ENCODE results near the gene POLR2H.
A peak's percentile ranks its signal among the peaks of the same experiment; 100 is the strongest.

POLR2H gene

GRCh38 chr3:184352149-184352785 lies 9.2 kb upstream of the POLR2H start:
- no peak for DNase-seq

- DNase-seq, result no peak
Measured at GRCh38 chr3:184352897-184353545, 8.5 kb upstream of the POLR2H start.

- no peak for DNase-seq
Measured at GRCh38 chr3:184353546-184353941, 8.0 kb upstream of the POLR2H start.

- DNase-seq, result peak; percentile 18 to 66 (median 54)
Measured at GRCh38 chr3:184354121-184354728, 7.3 kb upstream of the POLR2H start.

GRCh38 chr3:184354754-184355153 lies 6.8 kb upstream of the POLR2H start:
- DNase-seq, result no peak

DNA sequence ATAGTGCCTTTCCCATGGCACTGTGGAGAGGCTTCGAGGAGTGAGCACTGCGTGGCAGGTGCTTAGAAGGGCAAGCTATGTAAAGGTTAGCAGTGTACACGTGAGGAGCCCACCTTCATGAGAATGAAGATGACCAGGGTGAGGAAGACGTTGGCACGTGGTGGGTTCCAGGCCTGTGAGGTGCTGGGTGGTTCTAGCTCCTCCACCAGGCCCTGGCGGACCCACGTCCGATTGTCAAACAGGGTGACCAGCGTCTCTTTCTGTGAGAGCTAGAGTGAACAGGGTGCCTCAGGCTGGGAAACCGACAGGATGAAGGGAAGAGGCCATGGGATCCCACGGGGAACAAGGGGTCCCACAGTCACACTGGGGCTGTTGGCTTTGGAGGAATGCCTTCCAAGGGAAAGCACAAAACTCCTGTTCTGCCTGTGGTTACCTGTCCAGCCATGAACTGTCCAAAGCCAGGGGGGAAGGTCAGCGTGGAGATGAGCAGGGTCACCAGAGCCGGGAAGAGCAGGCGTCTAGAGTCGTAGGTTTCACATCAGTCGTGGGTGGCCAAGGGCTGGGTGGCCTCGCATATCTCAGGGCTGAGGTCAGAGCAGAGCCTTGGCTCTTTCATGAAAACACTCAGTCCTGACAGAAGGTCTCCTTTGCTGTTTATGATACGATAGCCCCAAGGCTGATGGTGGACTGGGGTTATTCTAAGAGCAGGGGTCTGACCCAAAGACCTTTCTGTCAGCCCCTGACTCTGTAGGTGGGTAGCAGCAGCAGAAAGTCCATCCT lies 6.1 kb upstream of the POLR2H start:
- no peak for DNase-seq

- no peak for DNase-seq
Measured at GRCh38 chr3:184357248-184358123, 4.0 kb upstream of the POLR2H start.

DNA sequence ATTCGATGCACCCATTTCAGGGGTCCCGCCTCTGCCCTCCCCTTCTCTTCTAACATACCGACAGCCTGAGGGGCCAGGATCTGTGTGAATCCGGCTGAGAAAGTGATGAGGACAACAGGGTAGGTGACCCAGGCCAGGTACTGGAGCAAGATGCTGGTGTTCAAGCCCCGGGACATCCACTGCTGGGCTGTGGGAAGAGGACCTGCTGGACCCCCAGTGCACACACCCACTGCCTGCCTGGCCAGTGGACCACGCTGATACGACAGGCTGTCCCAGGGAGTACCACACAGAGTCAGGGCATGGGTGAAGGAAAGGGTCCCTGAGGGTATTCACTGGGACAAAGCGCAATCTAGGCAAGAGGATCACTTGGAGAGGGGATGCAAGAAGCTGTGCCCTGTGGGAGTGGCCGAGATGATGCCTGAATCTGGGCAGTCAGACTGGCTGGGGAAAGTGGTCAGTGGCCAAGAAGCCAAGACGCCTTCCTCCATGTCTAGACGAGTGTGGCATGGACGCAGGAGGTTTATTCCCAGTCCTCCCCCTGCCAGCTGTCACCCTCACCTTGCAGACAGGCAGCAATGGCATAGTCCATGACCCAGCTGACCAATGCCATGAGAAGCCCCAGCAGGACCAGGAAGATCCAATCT lies 3.3 kb upstream of the POLR2H start:
- no peak for DNase-seq

DNA sequence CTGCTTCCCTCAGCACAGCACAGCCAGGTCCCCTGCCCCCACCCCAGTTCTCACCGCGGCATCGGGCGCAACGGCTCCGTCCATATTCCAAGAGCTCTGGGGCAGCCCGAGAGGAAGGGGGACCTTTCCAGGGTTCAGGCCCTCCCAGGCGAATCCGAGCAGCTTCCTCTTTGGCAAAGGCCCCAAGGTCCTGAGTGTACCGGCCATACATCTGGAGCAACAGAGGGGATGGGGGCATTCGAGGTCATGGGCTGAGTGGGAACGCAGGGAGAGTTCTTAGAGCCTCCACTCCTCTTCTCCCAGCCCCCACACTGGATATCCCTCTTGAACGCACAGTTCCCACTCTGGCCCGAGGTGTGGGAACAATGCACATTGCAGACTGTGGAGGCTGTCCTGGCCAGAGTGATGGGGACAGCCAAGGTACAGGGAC lies 2.6 kb upstream of the POLR2H start:
- DNase-seq, result no peak

GRCh38 chr3:184359610-184360009 lies 1.9 kb upstream of the POLR2H start:
- no peak for DNase-seq

DNA sequence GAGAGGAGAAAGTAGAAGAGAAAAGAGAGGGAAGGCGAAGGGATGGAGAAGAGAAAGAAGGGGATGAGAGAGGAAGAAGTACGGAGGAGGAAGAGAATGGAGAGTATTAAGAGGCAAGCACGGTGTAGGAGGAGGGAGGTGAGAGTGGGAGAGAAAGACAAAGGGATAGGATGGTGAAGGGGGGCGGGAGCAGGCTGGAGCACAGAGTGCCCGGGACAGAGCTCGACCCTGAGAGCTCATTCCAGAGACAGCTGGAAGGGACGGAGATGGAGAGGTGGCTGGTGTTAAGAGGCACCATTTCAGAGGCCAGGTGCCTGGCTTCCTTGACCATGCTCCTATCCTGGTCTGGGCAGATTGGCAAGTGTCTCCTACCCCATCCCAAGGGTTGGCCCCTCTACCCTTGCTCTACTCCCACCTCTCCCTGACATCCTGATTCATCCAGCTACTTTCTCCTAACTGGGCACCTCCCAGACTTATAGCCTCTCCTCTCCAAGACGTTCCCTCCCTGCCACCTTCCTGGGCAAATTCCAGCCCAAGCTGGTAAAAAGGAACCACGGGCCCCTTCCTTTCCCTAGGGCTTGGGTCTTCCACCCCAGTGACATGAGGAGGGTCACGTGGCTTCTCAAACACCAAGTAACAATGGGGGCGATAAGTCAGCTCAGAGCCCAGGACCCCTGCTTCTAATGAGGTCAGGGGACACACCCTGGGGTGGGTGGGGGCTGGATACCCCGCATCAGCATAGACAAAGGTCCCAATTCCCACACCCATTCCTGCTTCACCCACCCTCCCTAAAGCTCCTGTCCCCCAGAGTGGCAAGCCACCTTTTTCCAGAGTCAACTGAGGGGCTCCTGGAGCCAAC lies 1.2 kb upstream of the POLR2H start:
- no peak for DNase-seq

GRCh38 chr3:184360929-184361531 lies 480 bp upstream of the POLR2H start:
- no peak for DNase-seq

DNA sequence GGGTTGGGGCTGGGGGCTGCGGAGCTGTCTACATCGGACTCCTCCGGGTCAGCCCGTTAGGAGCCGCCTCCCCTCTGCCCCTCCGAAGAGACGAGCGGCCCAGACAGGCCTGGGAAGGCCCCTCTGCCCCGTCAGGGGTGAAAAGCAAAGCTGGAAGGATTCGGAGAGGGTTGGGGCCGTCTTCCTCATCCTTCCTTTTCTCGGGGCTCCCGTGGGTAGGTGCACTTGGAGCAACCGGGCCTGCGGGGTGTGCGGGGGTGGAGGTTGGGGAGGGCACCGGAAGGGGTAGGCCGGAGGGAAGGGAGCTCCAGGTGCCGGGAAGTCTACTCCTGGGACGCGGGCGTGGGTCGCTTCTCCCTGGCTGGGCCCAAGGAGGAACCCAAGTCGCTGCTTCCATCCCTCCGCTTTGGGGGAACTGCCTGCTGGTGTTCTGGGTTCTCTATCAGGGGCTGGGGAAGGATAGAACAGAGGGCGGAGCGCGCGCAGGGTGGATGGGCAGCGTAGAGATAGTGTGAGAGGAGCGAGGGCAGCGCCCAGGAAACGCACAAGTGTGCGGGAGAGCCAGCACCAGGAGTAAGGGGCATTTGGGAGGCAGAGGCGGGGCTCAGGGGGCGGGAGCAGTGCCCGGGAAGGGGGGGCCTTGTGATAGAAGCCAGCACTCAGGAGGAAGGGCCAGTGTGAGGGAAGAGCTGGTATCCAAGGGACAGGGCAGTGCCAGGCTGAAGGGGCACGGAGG lies 590 bp downstream of the POLR2H start:
- peak in 1 of 4 experiments; percentile 26 for DNase-seq

GRCh38 chr3:184362668-184363546 lies 1.4 kb downstream of the POLR2H start:
- DNase-seq, result peak; percentile 67 to 84 (median 82)

- DNase-seq, result no peak
Measured at GRCh38 chr3:184366619-184367289, 5.2 kb downstream of the POLR2H start.

- DNase-seq, result no peak
Measured at GRCh38 chr3:184368116-184368515, 6.6 kb downstream of the POLR2H start.

DNA sequence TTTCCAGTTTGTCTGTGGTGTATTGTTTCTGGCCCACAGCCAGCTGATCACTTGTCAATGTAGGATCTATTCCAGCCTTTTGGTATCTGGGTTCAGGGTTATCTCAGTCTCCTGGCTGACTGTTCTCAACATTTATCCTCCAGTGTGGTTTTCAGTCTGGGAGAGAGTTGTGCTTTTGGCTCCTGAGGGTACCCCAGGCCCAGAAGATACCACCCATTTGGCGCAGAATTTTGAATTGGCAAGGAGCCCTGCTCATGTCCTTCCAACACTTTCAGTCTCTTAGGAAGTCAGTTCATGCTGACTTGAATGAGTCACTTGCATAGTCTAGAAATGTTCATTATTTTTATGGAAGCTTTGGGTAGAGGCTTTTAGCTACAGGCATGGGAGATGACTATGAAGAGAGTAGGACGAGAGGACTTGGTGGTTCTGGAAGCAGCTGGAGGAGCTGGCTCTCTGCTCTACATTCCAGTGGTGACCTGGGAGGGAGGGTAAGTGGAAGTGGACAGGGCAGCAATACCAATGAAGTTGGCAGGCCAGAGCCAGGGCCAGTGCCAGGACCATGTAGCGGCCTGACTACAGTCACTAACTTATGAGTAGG lies 7.2 kb downstream of the POLR2H start:
- no peak for DNase-seq

- peak in 2 of 4 experiments; percentile 27 to 51 for DNase-seq
Measured at GRCh38 chr3:184371570-184372018, 10.1 kb downstream of the POLR2H start.
